ENCODE results near the gene NCOR2. TPM values are rescaled to one million over a fixed set of nuclear protein-coding genes. Genes with fewer than 3 reads are reported as not detected.

Gene NCOR2
- total and polyA plus RNA-seq, 2 of the 8 experiments (the other 6 are each of a cell fraction or from before 2014, with no cell fraction given), result 14.8 to 275 TPM

- Histone ChIP-seq H3K56ac (replicated peaks; ENCODE audit: insufficient read length, low read depth, low read length) (no peak overlapping the region), H3K4me1 (replicated peaks in 1 of 4; ENCODE audit: control insufficient read depth in 3 of 4, insufficient read depth in 4 of 4, low read length in 3 of 4) (peaks cover 0 to 6% (median 0%) of the 10 kb centered on the region in 4 experiments; a peak in 2 of 7 replicates)
These were observed 19.3 kb upstream of the NCOR2 start for GRCh38 chr12:124586756-124587155.

More at GRCh38 chr12:124586756-124587155, 19.3 kb upstream of the NCOR2 start:
- Histone ChIP-seq H3K9me3 (ENCODE audit: insufficient read depth in 2 of 2, low read depth in 1 of 2, low read length in 1 of 2) (peaks cover 0 to 6% of the 10 kb centered on the region in 2 experiments; a peak in 2 of 4 replicates), H2BK20ac (ENCODE audit: low read length) (no peak overlapping the region), H3K4ac (replicated peaks; ENCODE audit: insufficient read length, low read depth, low read length) (no peak overlapping the region), H3K79me1 (ENCODE audit: low read depth, low read length) (no peaks in the 10 kb centered on the region), H2BK120ac (replicated peaks; ENCODE audit: low read depth, low read length) (no peak overlapping the region), H2AFZ (ENCODE audit: low read length) (no peak overlapping the region), H2AK5ac (ENCODE audit: low read depth, low read length) (no peak overlapping the region), H3K36me3 (ENCODE audit: control insufficient read depth in 2 of 4, insufficient read depth in 4 of 4, low read length in 3 of 4) (no peaks in the 10 kb centered on the region), H3K9ac (replicated peaks in 1 of 4; ENCODE audit: extremely low read depth in 1 of 4, low read depth in 3 of 4, low read length in 3 of 4) (no peak overlapping the region), H4K8ac (ENCODE audit: extremely low read depth, insufficient read depth, low read length) (no peak overlapping the region), H3K4me3 (ENCODE audit: extremely low read depth in 1 of 4, insufficient read depth in 2 of 4, low read depth in 3 of 4, low read length in 4 of 4) (no peak overlapping the region), H2BK12ac (ENCODE audit: low read depth, low read length) (no peak overlapping the region), H3K4me2 (ENCODE audit: insufficient read depth in 1 of 2, low read depth in 2 of 2, low read length in 2 of 2) (no peak overlapping the region), H3K18ac (ENCODE audit: extremely low read depth, low read length) (no peak overlapping the region), H3K14ac (ENCODE audit: insufficient read length) (no peak overlapping the region), H3K27ac (ENCODE audit: low read depth, low read length) (no peak overlapping the region), H4K5ac (ENCODE audit: insufficient read length, low read depth, low read length) (no peak overlapping the region), H2BK5ac (ENCODE audit: low read depth, low read length) (no peak overlapping the region), H4K91ac (replicated peaks; ENCODE audit: insufficient read length, low read length) (no peak overlapping the region), H3K23me2 (ENCODE audit: low read depth, low read length) (no peaks in the 10 kb centered on the region; the same call in 1 of the 2 replicates), H3K27me3 (replicated peaks in 1 of 4; ENCODE audit: control insufficient read depth in 3 of 4, extremely low read depth in 1 of 4, insufficient read depth in 3 of 4, low read length in 3 of 4) (no peaks in the 10 kb centered on the region; a peak in 1 of 7 replicates), H4K20me1 (replicated peaks in 1 of 2; ENCODE audit: control insufficient read depth in 1 of 2, insufficient read depth in 2 of 2, low read length in 2 of 2) (no peaks in the 10 kb centered on the region), H3K79me2 (ENCODE audit: control insufficient read depth in 1 of 2, insufficient read depth in 2 of 2, low read length in 2 of 2) (no peaks in the 10 kb centered on the region), H2BK15ac (ENCODE audit: low read length) (no peak overlapping the region), H3K23ac (ENCODE audit: insufficient read length) (no peak overlapping the region)
- no peak for FAIRE-seq
- ChIA-PET POLR2A (ENCODE audit: partially characterized antibody) (interaction anchor here (0.8 kb wide), 1 partner anchor 18 kb away, joined by 3 read pairs; no protein-coding TSS in a partner anchor), CTCF (ENCODE audit: partially characterized antibody) (no interaction called here)
- no peak for DNase-seq (ENCODE audit: low read depth in 1 of 2, low spot score in 2 of 2)
- no peak for TF ChIP-seq ATF3 (IDR thresholded peaks at IDR 0.05; ENCODE audit: insufficient read depth, low read depth, low read length)
- WGBS, 2 experiments (ENCODE audit: extremely low coverage in 1 of 2, insufficient coverage in 1 of 2, insufficient read length in 1 of 2, insufficient replicate concordance in 2 of 2, low coverage in 1 of 2, low lambda C conversion rate in 2 of 2, missing lambda C conversion rate in 1 of 2), result 85% methylated on average over 11 of the region's 11 CpGs; no CpG with 5 or more reads in 1 of the 2 experiments

Data from H1 (cell line).